Dermis lymphatic vessel endothelial cell (primary cell): Measurements from ENCODE around the gene MSMO1. TPM values are rescaled to one million over a fixed set of nuclear protein-coding genes. Genes with fewer than 3 reads are reported as not detected.

Experiments used
- total RNA-seq: library from RNA; depleted of rRNA; stranded (reverse); fragments of >200 nt; gene quantifications from 2 replicates; pipeline ENCODE4 v1.2.1, GENCODE V29; 2014

Gene MSMO1
- total RNA-seq = 34.5 and 45.6 TPM in 2 replicates

GRCh38 chr4:165327211-165328100 is at the start of gene MSMO1:
Gene MSMO1, plus strand, starts transcription at chr4:165327669. Its CDS starts 5,702 bp downstream, at chr4:165333371.

DNA sequence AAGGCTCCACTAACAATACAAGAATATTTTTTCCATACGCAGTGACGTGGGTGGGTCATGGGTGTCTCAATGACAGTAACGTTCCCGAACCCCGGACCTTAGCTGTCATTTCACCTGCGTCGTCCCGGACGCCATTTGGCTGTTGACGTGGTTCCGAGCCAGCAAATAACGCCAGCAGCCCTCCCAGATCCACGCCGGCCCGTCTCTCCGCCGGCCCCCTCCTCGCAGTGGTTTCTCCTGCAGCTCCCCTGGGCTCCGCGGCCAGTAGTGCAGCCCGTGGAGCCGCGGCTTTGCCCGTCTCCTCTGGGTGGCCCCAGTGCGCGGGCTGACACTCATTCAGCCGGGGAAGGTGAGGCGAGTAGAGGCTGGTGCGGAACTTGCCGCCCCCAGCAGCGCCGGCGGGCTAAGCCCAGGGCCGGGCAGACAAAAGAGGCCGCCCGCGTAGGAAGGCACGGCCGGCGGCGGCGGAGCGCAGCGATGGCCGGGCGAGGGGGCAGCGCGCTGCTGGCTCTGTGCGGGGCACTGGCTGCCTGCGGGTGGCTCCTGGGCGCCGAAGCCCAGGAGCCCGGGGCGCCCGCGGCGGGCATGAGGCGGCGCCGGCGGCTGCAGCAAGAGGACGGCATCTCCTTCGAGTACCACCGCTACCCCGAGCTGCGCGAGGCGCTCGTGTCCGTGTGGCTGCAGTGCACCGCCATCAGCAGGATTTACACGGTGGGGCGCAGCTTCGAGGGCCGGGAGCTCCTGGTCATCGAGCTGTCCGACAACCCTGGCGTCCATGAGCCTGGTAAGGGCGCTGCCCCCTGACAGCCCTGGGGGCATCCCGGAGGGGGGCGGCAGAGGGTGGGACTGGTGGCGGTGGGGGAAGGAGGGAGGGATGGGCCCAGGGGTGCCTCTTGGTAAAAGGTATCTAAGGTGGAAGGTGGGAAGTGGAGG is 51.5 kb downstream of the MSMO1 start, which contains the start of gene CPE:
TSS of gene CPE (plus strand) at position 264 of the 933 bp plus-strand sequence. CDS start at position 478, 214 bp downstream.

Other genes with a start within 250 kb of the MSMO1 start
- 13.8 and 14.3 TPM in 2 replicates for gene TMEM192, start 214.8 kb upstream of the MSMO1 start, total RNA-seq
- 25.9 and 34.6 TPM in 2 replicates for gene KLHL2, start 120.1 kb upstream of the MSMO1 start, total RNA-seq
- 0.95 and 0.98 TPM in 2 replicates for gene CPE, start 51.3 kb downstream of the MSMO1 start, total RNA-seq